ENCODE results near the gene PPP1CB.

- TF ChIP-seq RAD21 (IDR thresholded peaks at IDR 0.05) = no peak
- no peak for TF ChIP-seq CTCF (IDR thresholded peaks at IDR 0.05; ENCODE audit: low read depth, low read length, missing input control)
- TF ChIP-seq EGR1 (IDR thresholded peaks at IDR 0.05; ENCODE audit: low read depth in 2 of 2) = no peak
- TF ChIP-seq TAF1 (conservative IDR thresholded peaks at IDR 0.05) = no peak
These were observed 59.0 kb downstream of the PPP1CB start, which contains the start of gene SPDYA for GRCh38 chr2:28810384-28811285.
